IMR-90 (cell line): ENCODE results near the gene GRK5. TPM values are rescaled to one million over a fixed set of nuclear protein-coding genes. Genes with fewer than 3 reads are reported as not detected.

Experiments
- ATAC-seq: fragments of 200-7000 bp; cut with Tn5 transposase; 2 replicates; pipeline ENCODE4 v1.9.1; 2020; ENCODE audit warnings: low read depth, mild to moderate bottlenecking, moderate library complexity
- BruUV-seq: library from RNA; stranded (reverse); fragments of 400-500 nt; replicated peaks from 2 replicates; lab custom pipeline; 2021; lab: Mats Ljungman, UMichigan
- CTCF ChIA-PET: fragments of 300-600 bp; formaldehyde crosslinking; extraction: SDS; loops from one replicate; lab custom pipeline; 2021; ENCODE audit warnings: antibody characterized with exemption; lab: Yijun Ruan, JAX
- POLR2A ChIA-PET: fragments of 300-600 bp; sonication (Branson Sonifier 250); formaldehyde crosslinking; loops from one replicate; lab custom pipeline; 2022; ENCODE audit warnings: antibody characterized with exemption; ENCODE audit not compliant: unreplicated experiment; lab: Charles Lee
- DNase-seq: peaks from one replicate; pipeline ENCODE4 v3.0.0; 2013
- H2AFZ ChIP-seq: replicated peaks from 2 replicates; pipeline ENCODE3; 2013; ENCODE audit warnings: low read length, mild to moderate bottlenecking; ENCODE audit not compliant: poor library complexity
- H2AK5ac ChIP-seq: 2 replicates; pipeline ENCODE4 v1.6.1; 2013; ENCODE audit warnings: low read depth, low read length, inconsistent platforms
- H2AK9ac ChIP-seq: replicated peaks from 2 replicates; pipeline ENCODE3; 2013; ENCODE audit warnings: mild to moderate bottlenecking, low read depth, low read length, moderate library complexity; ENCODE audit not compliant: poor library complexity
- H2BK120ac ChIP-seq: 2 replicates; pipeline ENCODE4 v1.6.1; 2013; ENCODE audit warnings: low read depth, low read length, inconsistent platforms
- H2BK15ac ChIP-seq: 3 replicates; pipeline ENCODE4 v1.6.1; 2013; ENCODE audit warnings: low read depth, low read length, inconsistent platforms
- H2BK20ac ChIP-seq: 2 replicates; pipeline ENCODE4 v1.6.1; 2013; ENCODE audit warnings: low read depth, mild to moderate bottlenecking, inconsistent platforms, low read length, moderate library complexity
- H2BK5ac ChIP-seq: 2 replicates; pipeline ENCODE4 v1.6.1; 2013; ENCODE audit warnings: mild to moderate bottlenecking, low read depth, low read length, inconsistent platforms; ENCODE audit not compliant: poor library complexity, severe bottlenecking
- H3K14ac ChIP-seq: replicated peaks from 2 replicates; pipeline ENCODE4 v1.6.1; 2013; ENCODE audit warnings: low read depth, low read length, inconsistent platforms
- H3K18ac ChIP-seq: 2 replicates; pipeline ENCODE4 v1.6.1; 2013; ENCODE audit warnings: low read depth, low read length, control low read depth
- H3K23ac ChIP-seq: 2 replicates; pipeline ENCODE4 v1.6.1; 2013; ENCODE audit warnings: low read depth, low read length, inconsistent platforms
- H3K27ac ChIP-seq: 2 replicates; pipeline ENCODE4 v1.5.1; 2013; ENCODE audit warnings: mild to moderate bottlenecking, control low read depth, low read length; ENCODE audit not compliant: insufficient read depth
- H3K27me3 ChIP-seq: 2 replicates; pipeline ENCODE4 v1.6.1; 2013; ENCODE audit warnings: low read length; ENCODE audit not compliant: control insufficient read depth, insufficient read depth
- H3K36me3 ChIP-seq: 2 replicates; pipeline ENCODE4 v1.6.1; 2013; ENCODE audit warnings: low read length, mixed read lengths; ENCODE audit not compliant: control insufficient read depth, insufficient read depth
- H3K4ac ChIP-seq: 2 replicates; pipeline ENCODE4 v1.6.1; 2013; ENCODE audit warnings: low read depth, low read length, inconsistent platforms
- H3K4me1 ChIP-seq: 2 replicates; pipeline ENCODE4 v1.6.1; 2013; ENCODE audit warnings: low read length, mixed read lengths; ENCODE audit not compliant: control insufficient read depth, insufficient read depth
- H3K4me2 ChIP-seq: 2 replicates; pipeline ENCODE4 v1.6.1; 2013; ENCODE audit warnings: low read depth, mild to moderate bottlenecking, control low read depth, low read length, moderate library complexity
- H3K4me3 ChIP-seq: 2 replicates; pipeline ENCODE4 v1.5.1; 2013; ENCODE audit warnings: low read depth, mild to moderate bottlenecking, control low read depth, low read length, moderate library complexity; ENCODE audit not compliant: insufficient read depth
- H3K56ac ChIP-seq: 2 replicates; pipeline ENCODE4 v1.6.1; 2013; ENCODE audit warnings: low read length, inconsistent platforms; ENCODE audit not compliant: insufficient read depth; ENCODE audit errors: extremely low read depth
- H3K79me1 ChIP-seq, 2 experiments: 2 replicates each; pipeline ENCODE4 v1.6.1; 2013; ENCODE audit warnings: low read length in 2 of 2, inconsistent platforms in 1 of 2, low read depth in 1 of 2
- H3K9ac ChIP-seq: 2 replicates; pipeline ENCODE4 v1.6.1; 2013; ENCODE audit warnings: low read depth, low read length, control low read depth
- H3K9me1 ChIP-seq: 2 replicates; pipeline ENCODE4 v1.6.1; 2013; ENCODE audit warnings: low read length, inconsistent platforms; ENCODE audit not compliant: insufficient read depth
- H3K9me3 ChIP-seq: 2 replicates; pipeline ENCODE4 v1.6.1; 2013; ENCODE audit warnings: low read length; ENCODE audit not compliant: control insufficient read depth, insufficient read depth
- H4K20me1 ChIP-seq: 2 replicates; pipeline ENCODE4 v1.6.1; 2013; ENCODE audit warnings: low read length, inconsistent platforms; ENCODE audit not compliant: insufficient read depth
- H4K5ac ChIP-seq: 2 replicates; pipeline ENCODE4 v1.6.1; 2013; ENCODE audit warnings: mild to moderate bottlenecking, low read depth, low read length, control low read depth
- H4K8ac ChIP-seq, 2 experiments: 2 replicates each; pipeline ENCODE4 v1.6.1; 2013; ENCODE audit warnings: low read depth in 2 of 2, low read length in 2 of 2, control low read depth in 1 of 2, inconsistent platforms in 1 of 2
- H4K91ac ChIP-seq: 2 replicates; pipeline ENCODE4 v1.6.1; 2013; ENCODE audit warnings: low read depth, low read length, inconsistent platforms; ENCODE audit not compliant: insufficient read depth
- BHLHE40 ChIP-seq: fragments of 150-350 bp; IDR thresholded peaks from 2 replicates; pipeline ENCODE4 v1.6.1; 2016; ENCODE audit warnings: mild to moderate bottlenecking, low read depth, low read length
- CEBPB ChIP-seq: IDR thresholded peaks from 2 replicates; pipeline ENCODE4 v1.6.1; 2012; ENCODE audit warnings: low read depth, low read length, improper control_type of control experiment
- CHD1 ChIP-seq: IDR thresholded peaks from 2 replicates; pipeline ENCODE4 v1.6.1; 2012; ENCODE audit warnings: low read depth, low read length, improper control_type of control experiment
- CTCF ChIP-seq: conservative IDR thresholded peaks from 2 replicates; pipeline ENCODE4 v1.5.1; 2012; ENCODE audit warnings: mild to moderate bottlenecking, low read depth, low read length, improper control_type of control experiment
- FOS ChIP-seq: fragments of 150-350 bp; IDR thresholded peaks from 2 replicates; pipeline ENCODE4 v1.6.1; 2016; ENCODE audit warnings: low read depth, low read length
- MAFK ChIP-seq: IDR thresholded peaks from 2 replicates; pipeline ENCODE4 v1.6.1; 2012; ENCODE audit warnings: low read depth, low read length, improper control_type of control experiment
- MAZ ChIP-seq: IDR thresholded peaks from 2 replicates; pipeline ENCODE4 v1.6.1; 2012; ENCODE audit warnings: low read depth, mild to moderate bottlenecking, low read length, improper control_type of control experiment, moderate library complexity, borderline replicate concordance
- MXI1 ChIP-seq: IDR thresholded peaks from 2 replicates; pipeline ENCODE4 v1.6.1; 2012; ENCODE audit warnings: low read depth, mild to moderate bottlenecking, low read length, moderate library complexity, borderline replicate concordance
- POLR2A ChIP-seq: IDR thresholded peaks from 2 replicates; pipeline ENCODE4 v1.6.1; 2012; ENCODE audit warnings: mild to moderate bottlenecking, low read depth, low read length
- RAD21 ChIP-seq: IDR thresholded peaks from 2 replicates; pipeline ENCODE4 v1.6.1; 2012; ENCODE audit warnings: low read length, improper control_type of control experiment
- RCOR1 ChIP-seq: IDR thresholded peaks from 2 replicates; pipeline ENCODE4 v1.6.1; 2012; ENCODE audit warnings: mild to moderate bottlenecking, low read length, improper control_type of control experiment; ENCODE audit not compliant: insufficient replicate concordance
- SMC3 ChIP-seq: fragments of 150-350 bp; IDR thresholded peaks from 2 replicates; pipeline ENCODE4 v1.6.1; 2016; ENCODE audit warnings: low read depth, mild to moderate bottlenecking, antibody characterized with exemption, low read length, moderate library complexity
- WGBS, 2 experiments: methylation state at CpG; one replicate each; pipeline versions ENCODE4 v1.1.5 to v1.1.7; 2013; ENCODE audit warnings: missing lambda C conversion rate in 2 of 2; ENCODE audit not compliant: insufficient read length in 1 of 2; ENCODE audit errors: extremely low coverage in 2 of 2; 5-methylcytosine and 5-hydroxymethylcytosine counted together
- dilution Hi-C: fragments of 300-500 bp; cut with HindIII; formaldehyde crosslinking; loops from one replicate; pipeline ENCODE4 v1.14.3; 2018; ENCODE audit warnings: low sequenced_read_pairs; ENCODE audit not compliant: unreplicated experiment
- in situ Hi-C: fragments of 300-500 bp; cut with MboI; formaldehyde crosslinking; loops from 3 replicates; pipeline ENCODE4 v1.14.3; 2019; ENCODE audit warnings: low sequenced_read_pairs, inconsistent platforms, mixed read lengths
- intact Hi-C: fragments of 100-400 bp; cut with micrococcal nuclease; formaldehyde crosslinking; loops from 2 replicates; pipeline ENCODE4 v1.10.0; 2022
- polyA plus RNA-seq, 3 experiments: library from polyadenylated mRNA; depleted of rRNA; stranded (reverse); fragments of >200 nt; gene quantifications; 2 replicates each; pipeline ENCODE4 v1.2.3, GENCODE V29; 2012; ENCODE audit warnings: low replicate concordance in 1 of 3
- total RNA-seq: library from RNA; depleted of rRNA; stranded (reverse); fragments of >200 nt; gene quantifications from 2 replicates; pipeline ENCODE4 v1.2.3, GENCODE V29; 2012
- TF ChIP-seq, protein P1 (sequence below): fragments of 150-350 bp; IDR thresholded peaks from 2 replicates; pipeline ENCODE4 v1.6.1; 2016; ENCODE audit warnings: low read depth, mild to moderate bottlenecking, low read length, moderate library complexity, borderline replicate concordance

The GRK5 gene
- total and polyA plus RNA-seq, 2 of the 4 experiments (the other 2 are of a cell fraction) = 12.9 to 16.3 TPM

GRCh38 chr10:119351189-119351588, 143.8 kb downstream of the GRK5 start (continued):
- TF ChIP-seq CHD1 (no peak), SMC3 (no peak)

GRCh38 chr10:119352042-119352441, 144.7 kb downstream of the GRK5 start:
- DNase-seq = no peak
- no peak overlapping the region for H2BK120ac ChIP-seq
- peaks cover 32% of the 10 kb centered on the region for H3K36me3 ChIP-seq
- H3K23ac ChIP-seq = no peak overlapping the region
- BruUV-seq = no TSS peak
- H4K8ac ChIP-seq = no peak overlapping the region
- no peak for ATAC-seq
- H3K27me3 ChIP-seq = no peaks in the 10 kb centered on the region
- WGBS, 2 experiments = no CpG with 5 or more reads among the region's 2 CpGs
- peaks cover 8% of the 10 kb centered on the region for H3K9me1 ChIP-seq
- H2BK15ac ChIP-seq = no peak overlapping the region
- no peak overlapping the region for H2AK5ac ChIP-seq
- no peak overlapping the region for H3K4me2 ChIP-seq
- in situ Hi-C loops = no loop called here
- no peak overlapping the region for H3K18ac ChIP-seq
- H4K91ac ChIP-seq = no peak overlapping the region
- no peak overlapping the region for H3K56ac ChIP-seq
- H3K4ac ChIP-seq = no peak overlapping the region
- H3K14ac ChIP-seq = no peak overlapping the region
- peaks cover 6% of the 10 kb centered on the region; the same call in 1 of the 2 replicates for H3K9me3 ChIP-seq
- no peak overlapping the region for H2BK5ac ChIP-seq
- no peak overlapping the region for H2AFZ ChIP-seq
- H4K20me1 ChIP-seq = peaks cover 51% of the 10 kb centered on the region
- no peak for TF ChIP-seq SMC3
- no peak for TF ChIP-seq BHLHE40
- TF ChIP-seq RCOR1 = no peak
- TF ChIP-seq FOS = no peak
- TF ChIP-seq MAFK = no peak
- TF ChIP-seq CHD1 = no peak
- no peak for TF ChIP-seq MXI1
- TF ChIP-seq RAD21 = no peak
- TF ChIP-seq POLR2A = no peak
- TF ChIP-seq, protein P1, sequence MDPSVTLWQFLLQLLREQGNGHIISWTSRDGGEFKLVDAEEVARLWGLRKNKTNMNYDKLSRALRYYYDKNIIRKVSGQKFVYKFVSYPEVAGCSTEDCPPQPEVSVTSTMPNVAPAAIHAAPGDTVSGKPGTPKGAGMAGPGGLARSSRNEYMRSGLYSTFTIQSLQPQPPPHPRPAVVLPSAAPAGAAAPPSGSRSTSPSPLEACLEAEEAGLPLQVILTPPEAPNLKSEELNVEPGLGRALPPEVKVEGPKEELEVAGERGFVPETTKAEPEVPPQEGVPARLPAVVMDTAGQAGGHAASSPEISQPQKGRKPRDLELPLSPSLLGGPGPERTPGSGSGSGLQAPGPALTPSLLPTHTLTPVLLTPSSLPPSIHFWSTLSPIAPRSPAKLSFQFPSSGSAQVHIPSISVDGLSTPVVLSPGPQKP = no peak
- TF ChIP-seq CTCF = no peak
- no peak for TF ChIP-seq MAZ
- no peak for TF ChIP-seq CEBPB
- POLR2A ChIA-PET = no interaction called here
- CTCF ChIA-PET = interaction anchor here (1.3 kb wide), 1 partner anchor 13 kb away, joined by 3 read pairs; no protein-coding TSS in a partner anchor
- H3K79me1 ChIP-seq = peaks cover 31 to 78% of the 10 kb centered on the region in 2 experiments
- H4K5ac ChIP-seq = no peak overlapping the region
- no peak overlapping the region for H3K9ac ChIP-seq
- H3K27ac ChIP-seq = no peak overlapping the region
- intact Hi-C loops = no loop called here
- H3K4me3 ChIP-seq = no peak overlapping the region
- no peak overlapping the region for H2BK20ac ChIP-seq
- H3K4me1 ChIP-seq = peaks cover 25% of the 10 kb centered on the region
- dilution Hi-C loops = no loop called here
- H2AK9ac ChIP-seq = no peak overlapping the region
